HG02885 (cell line): ENCODE results near the gene NEIL1.
"Not testable (repeated sequence)": the region's sequence is repeated elsewhere in the genome, so short reads cannot be mapped to it uniquely, and the experiment has no call there.

Source experiments
- ATAC-seq: cut with Tn5 transposase; IDR thresholded peaks from one replicate; pipeline ENCODE4 v1.9.1; 2021; ENCODE audit warnings: mild to moderate bottlenecking; ENCODE audit not compliant: unreplicated experiment, poor library complexity

The NEIL1 gene

GRCh38 chr15:75346796-75347221, at the start of gene NEIL1:
Gene NEIL1 (plus strand): TSS chr15:75347039. CDS start chr15:75348906, 1,867 bp downstream.
- no peak for ATAC-seq

- not testable (repeated sequence) for ATAC-seq
These were observed 48.1 kb upstream of the NEIL1 start for GRCh38 chr15:75298541-75299310.

- not testable (repeated sequence) for ATAC-seq
These were observed 47.5 kb upstream of the NEIL1 start for GRCh38 chr15:75299311-75299688.

GRCh38 chr15:75300026-75300425, 46.8 kb upstream of the NEIL1 start:
- ATAC-seq = not testable (repeated sequence)

- no peak for ATAC-seq
These were observed 44.5 kb upstream of the NEIL1 start for GRCh38 chr15:75302318-75302717.

- not testable (repeated sequence) for ATAC-seq
These were observed 44.1 kb upstream of the NEIL1 start for GRCh38 chr15:75302753-75303152.

- no peak for ATAC-seq
These were observed 40.7 kb upstream of the NEIL1 start for GRCh38 chr15:75306188-75306587.

GRCh38 chr15:75307778-75308390, 39.0 kb upstream of the NEIL1 start:
- no peak for ATAC-seq

- ATAC-seq = no peak
These were observed 37.1 kb upstream of the NEIL1 start for GRCh38 chr15:75309711-75310110.

GRCh38 chr15:75312548-75312947, 34.3 kb upstream of the NEIL1 start:
- ATAC-seq = not testable (repeated sequence)

GRCh38 chr15:75313116-75313845, 33.6 kb upstream of the NEIL1 start:
- no peak for ATAC-seq

- no peak for ATAC-seq
These were observed 32.1 kb upstream of the NEIL1 start for GRCh38 chr15:75314552-75315290.

GRCh38 chr15:75319231-75319897, 27.5 kb upstream of the NEIL1 start:
- not testable (repeated sequence) for ATAC-seq

GRCh38 chr15:75321711-75322110, 25.1 kb upstream of the NEIL1 start:
- no peak for ATAC-seq

GRCh38 chr15:75325922-75326321, 20.9 kb upstream of the NEIL1 start:
- ATAC-seq = no peak

GRCh38 chr15:75327005-75327404, 19.8 kb upstream of the NEIL1 start:
- ATAC-seq = no peak

GRCh38 chr15:75327491-75327890, 19.3 kb upstream of the NEIL1 start:
- ATAC-seq = no peak

- no peak for ATAC-seq
These were observed 18.1 kb upstream of the NEIL1 start for GRCh38 chr15:75328493-75329314.

GRCh38 chr15:75329571-75329970, 17.3 kb upstream of the NEIL1 start:
- ATAC-seq = no peak
